MM.1S (cell line): ENCODE measurements around the gene FYB1.

Experiments used
- CTCF ChIP-seq: fragments of 300-600 bp; sonication (generic); IDR thresholded peaks from 2 replicates; pipeline ENCODE4 v1.5.1; 2016; ENCODE audit warnings: antibody characterized with exemption, low read length, mixed read lengths
- EZH2 ChIP-seq: fragments of 300-600 bp; sonication (generic); optimal IDR thresholded peaks from 2 replicates; pipeline ENCODE3; 2017; ENCODE audit warnings: low read depth, mild to moderate bottlenecking, antibody characterized with exemption, low read length, mixed read lengths
- EZH2phosphoT487 ChIP-seq: fragments of 300-600 bp; sonication (generic); IDR thresholded peaks from 2 replicates; pipeline ENCODE4 v1.6.1; 2018; ENCODE audit warnings: antibody characterized with exemption, low read length

- TF ChIP-seq CTCF (no peak), EZH2 (no peak), EZH2phosphoT487 (no peak)
Measured at GRCh38 chr5:39208471-39208870, 10.9 kb downstream of the FYB1 start.
